HG03565 (cell line): ENCODE results near the gene CRYGB.
"Not testable (repeated sequence)": the region's sequence is repeated elsewhere in the genome, so short reads cannot be mapped to it uniquely, and the experiment has no call there.

Experiments
- ATAC-seq: cut with Tn5 transposase; IDR thresholded peaks from one replicate; pipeline ENCODE4 v1.9.1; 2021; ENCODE audit warnings: mild to moderate bottlenecking, moderate library complexity; ENCODE audit not compliant: unreplicated experiment

CRYGB gene

GRCh38 chr2:208118918-208119317 is 27.0 kb downstream of the CRYGB start:
- ATAC-seq, result no peak

- not testable (repeated sequence) for ATAC-seq
These were observed 28.6 kb downstream of the CRYGB start for GRCh38 chr2:208117390-208117789.

GRCh38 chr2:208112969-208113368 is 33.0 kb downstream of the CRYGB start:
- no peak for ATAC-seq

GRCh38 chr2:208112273-208112745 is 33.6 kb downstream of the CRYGB start:
- not testable (repeated sequence) for ATAC-seq

- no peak for ATAC-seq
These were observed 42.3 kb downstream of the CRYGB start for GRCh38 chr2:208103616-208104015.

GRCh38 chr2:208101716-208102631 is 44.0 kb downstream of the CRYGB start:
- no peak for ATAC-seq

GRCh38 chr2:208099682-208100470 is 46.1 kb downstream of the CRYGB start:
- no peak for ATAC-seq

GRCh38 chr2:208098701-208099100 is 47.3 kb downstream of the CRYGB start:
- ATAC-seq, result not testable (repeated sequence)

- ATAC-seq, result no peak
These were observed 47.7 kb downstream of the CRYGB start for GRCh38 chr2:208098267-208098666.

GRCh38 chr2:208097801-208098200 is 48.2 kb downstream of the CRYGB start:
- no peak for ATAC-seq

- ATAC-seq, result no peak
These were observed 48.6 kb downstream of the CRYGB start for GRCh38 chr2:208097313-208097712.

- no peak for ATAC-seq
These were observed 49.9 kb downstream of the CRYGB start for GRCh38 chr2:208096080-208096479.

- ATAC-seq, result no peak
These were observed 52.8 kb downstream of the CRYGB start for GRCh38 chr2:208093128-208093527.
